Progenitor cell of endocrine pancreas (in vitro differentiated cells): ENCODE results near the gene NOL12. TPM values are rescaled to one million over a fixed set of nuclear protein-coding genes. Genes with fewer than 3 reads are reported as not detected.

Experiments used
- DNase-seq: peaks from one replicate; pipeline ENCODE4 v3.0.0; 2021; ENCODE audit warnings: low spot score; ENCODE audit not compliant: unreplicated experiment
- H3K27ac Mint-ChIP-seq: 2 replicates; pipeline ENCODE4 v1.8.0; 2021; ENCODE audit warnings: mild to moderate bottlenecking, moderate library complexity, mixed read lengths
- H3K27me3 Mint-ChIP-seq: 2 replicates; pipeline ENCODE4 v1.8.0; 2021; ENCODE audit warnings: mixed read lengths
- H3K36me3 Mint-ChIP-seq: 2 replicates; pipeline ENCODE4 v1.8.0; 2022; ENCODE audit warnings: mixed read lengths; ENCODE audit not compliant: insufficient read depth
- H3K4me1 Mint-ChIP-seq: 2 replicates; pipeline ENCODE4 v1.8.0; 2021; ENCODE audit warnings: low read depth, mixed read lengths
- H3K4me3 Mint-ChIP-seq: 2 replicates; pipeline ENCODE4 v1.8.0; 2021; ENCODE audit warnings: low read depth, mild to moderate bottlenecking, moderate library complexity, mixed read lengths
- H3K9me3 Mint-ChIP-seq: 2 replicates; pipeline ENCODE4 v1.8.0; 2021; ENCODE audit warnings: low read depth, mixed read lengths
- total RNA-seq: library from RNA; stranded (reverse); gene quantifications from 2 replicates; pipeline ENCODE4 v1.2.1, GENCODE V29; 2021
- TF ChIP-seq, protein P1 (sequence below): fragments of 200-600 bp; sonication (generic); IDR thresholded peaks from one replicate; pipeline ENCODE4 v1.5.0; 2021; ENCODE audit warnings: antibody characterized with exemption, mild to moderate bottlenecking; ENCODE audit not compliant: unreplicated experiment

Gene NOL12
- total RNA-seq, 1 donor from 2014 or later, result 17.1 TPM

DNA sequence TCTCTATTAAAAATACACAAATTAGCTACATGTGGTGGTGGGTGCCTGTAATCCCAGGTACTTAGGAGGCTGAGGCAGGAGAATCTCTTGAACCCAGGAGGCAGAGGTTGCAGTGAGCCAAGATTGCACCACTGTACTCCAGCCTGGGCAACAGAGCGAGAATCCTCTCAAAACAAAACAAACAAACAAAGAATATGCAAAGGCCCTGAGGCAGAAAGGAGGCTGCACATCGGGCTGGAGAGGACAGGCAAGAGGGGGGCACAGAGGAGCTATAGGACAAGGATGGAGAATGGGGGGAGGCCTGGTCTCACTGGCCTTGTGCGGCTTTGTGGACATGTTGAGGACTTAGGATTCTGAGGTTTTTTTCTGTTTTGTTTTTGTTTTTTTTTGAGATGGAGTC lies 19.1 kb downstream of the NOL12 start:
- H3K27ac Mint-ChIP-seq, result no peak overlapping the region
- no peaks in the 10 kb centered on the region for H3K27me3 Mint-ChIP-seq
- no peak for DNase-seq
- H3K4me3 Mint-ChIP-seq, result no peak overlapping the region
- TF ChIP-seq, protein P1, sequence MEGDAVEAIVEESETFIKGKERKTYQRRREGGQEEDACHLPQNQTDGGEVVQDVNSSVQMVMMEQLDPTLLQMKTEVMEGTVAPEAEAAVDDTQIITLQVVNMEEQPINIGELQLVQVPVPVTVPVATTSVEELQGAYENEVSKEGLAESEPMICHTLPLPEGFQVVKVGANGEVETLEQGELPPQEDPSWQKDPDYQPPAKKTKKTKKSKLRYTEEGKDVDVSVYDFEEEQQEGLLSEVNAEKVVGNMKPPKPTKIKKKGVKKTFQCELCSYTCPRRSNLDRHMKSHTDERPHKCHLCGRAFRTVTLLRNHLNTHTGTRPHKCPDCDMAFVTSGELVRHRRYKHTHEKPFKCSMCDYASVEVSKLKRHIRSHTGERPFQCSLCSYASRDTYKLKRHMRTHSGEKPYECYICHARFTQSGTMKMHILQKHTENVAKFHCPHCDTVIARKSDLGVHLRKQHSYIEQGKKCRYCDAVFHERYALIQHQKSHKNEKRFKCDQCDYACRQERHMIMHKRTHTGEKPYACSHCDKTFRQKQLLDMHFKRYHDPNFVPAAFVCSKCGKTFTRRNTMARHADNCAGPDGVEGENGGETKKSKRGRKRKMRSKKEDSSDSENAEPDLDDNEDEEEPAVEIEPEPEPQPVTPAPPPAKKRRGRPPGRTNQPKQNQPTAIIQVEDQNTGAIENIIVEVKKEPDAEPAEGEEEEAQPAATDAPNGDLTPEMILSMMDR, result no peak
- H3K4me1 Mint-ChIP-seq, result no peaks in the 10 kb centered on the region
- H3K36me3 Mint-ChIP-seq, result peaks cover 31% of the 10 kb centered on the region
- H3K9me3 Mint-ChIP-seq, result no peaks in the 10 kb centered on the region

DNA sequence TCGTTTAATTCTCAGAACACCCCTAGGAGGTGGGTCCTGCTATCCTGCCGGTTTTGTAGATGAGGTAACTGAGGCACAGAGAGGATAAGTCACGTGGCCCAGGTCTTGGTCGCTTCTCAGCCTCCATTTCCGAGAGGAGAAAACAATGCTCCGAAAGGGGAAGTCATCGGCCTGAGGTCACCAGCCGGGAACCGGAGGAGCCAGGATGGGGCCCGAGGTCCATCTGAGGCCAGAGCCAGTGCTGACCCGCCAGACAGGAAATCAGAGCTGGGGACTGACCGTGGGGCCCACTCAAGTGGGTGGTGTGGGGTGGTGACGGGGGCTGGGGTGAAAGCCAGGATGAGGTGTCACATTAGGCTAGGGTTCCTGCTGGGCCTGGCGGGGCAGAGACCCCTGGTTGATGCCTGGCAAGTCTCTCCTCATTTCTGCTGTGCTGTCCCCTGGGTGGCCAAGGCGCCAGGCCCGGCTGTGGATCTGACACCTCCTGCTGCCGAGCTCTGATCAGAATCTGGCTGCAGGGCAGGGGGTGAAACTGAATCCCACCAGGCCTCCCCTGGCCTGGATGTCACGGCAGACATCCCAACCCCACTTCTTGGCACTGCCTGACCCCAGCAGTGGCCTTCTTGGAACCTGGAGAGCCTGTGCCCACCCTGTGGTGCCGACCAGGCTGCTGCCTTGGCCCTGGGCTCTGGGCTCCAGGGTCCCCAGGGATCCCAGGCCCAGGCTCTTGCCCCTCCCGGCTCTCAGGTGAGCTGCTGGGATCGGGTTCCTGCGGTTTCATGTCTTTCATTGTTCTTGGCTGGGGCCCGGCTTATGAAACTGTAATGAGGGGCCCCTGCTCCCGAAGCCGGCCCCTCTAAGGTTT lies 22.7 kb downstream of the NOL12 start:
- no peaks in the 10 kb centered on the region for H3K4me1 Mint-ChIP-seq
- H3K9me3 Mint-ChIP-seq, result no peaks in the 10 kb centered on the region
- no peaks in the 10 kb centered on the region for H3K27me3 Mint-ChIP-seq
- TF ChIP-seq, protein P1, result no peak
- no peak overlapping the region for H3K27ac Mint-ChIP-seq
- H3K4me3 Mint-ChIP-seq, result no peak overlapping the region
- DNase-seq, result no peak
- peaks cover 19% of the 10 kb centered on the region for H3K36me3 Mint-ChIP-seq

DNA sequence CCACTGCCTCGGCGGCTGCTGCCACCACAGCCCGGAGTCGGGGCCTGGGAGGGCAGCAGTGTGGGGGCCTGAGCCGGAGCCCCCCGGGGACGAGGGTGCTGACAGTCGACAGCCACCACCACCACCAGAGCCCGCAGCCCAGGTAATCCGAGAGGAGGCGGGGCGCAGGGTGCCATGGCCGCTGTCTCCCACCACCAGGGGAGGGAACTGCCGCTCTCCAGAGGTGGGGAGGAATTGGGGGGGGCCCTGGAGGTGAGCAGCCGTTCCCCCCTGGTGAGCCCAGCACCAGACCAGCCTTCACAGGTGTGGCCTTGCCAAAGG lies 23.3 kb downstream of the NOL12 start:
- Mint-ChIP-seq H3K9me3 (no peaks in the 10 kb centered on the region), H3K36me3 (peaks cover 15% of the 10 kb centered on the region)
- TF ChIP-seq, protein P1, result no peak

DNA sequence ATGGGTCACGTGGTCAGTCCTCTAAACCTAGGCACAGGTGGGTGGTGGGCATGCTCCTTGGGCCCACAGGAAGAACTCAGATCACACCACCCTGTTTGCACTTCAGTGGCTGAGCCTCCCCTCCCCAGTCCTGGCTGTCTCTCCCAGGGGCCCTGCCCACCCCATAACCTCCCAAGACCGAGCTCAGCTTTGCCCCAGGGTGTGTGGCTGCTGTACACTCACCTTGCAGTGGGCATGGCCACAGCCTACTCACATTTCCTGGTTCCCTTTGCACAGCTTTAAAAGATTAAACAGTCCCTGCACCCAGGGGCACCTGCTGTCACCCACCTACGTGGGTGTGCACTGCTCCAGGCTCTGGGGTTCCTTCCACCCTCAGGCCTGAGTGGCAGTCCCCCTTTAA lies 24.5 kb downstream of the NOL12 start:
- H3K27me3 Mint-ChIP-seq, result no peaks in the 10 kb centered on the region
- TF ChIP-seq, protein P1, result no peak

More for the DNA sequence above, 23.3 kb downstream of the NOL12 start:
- Mint-ChIP-seq H3K4me1 (no peaks in the 10 kb centered on the region), H3K4me3 (no peak overlapping the region), H3K27ac (no peak overlapping the region), H3K27me3 (no peaks in the 10 kb centered on the region)
- DNase-seq, result no peak

DNA sequence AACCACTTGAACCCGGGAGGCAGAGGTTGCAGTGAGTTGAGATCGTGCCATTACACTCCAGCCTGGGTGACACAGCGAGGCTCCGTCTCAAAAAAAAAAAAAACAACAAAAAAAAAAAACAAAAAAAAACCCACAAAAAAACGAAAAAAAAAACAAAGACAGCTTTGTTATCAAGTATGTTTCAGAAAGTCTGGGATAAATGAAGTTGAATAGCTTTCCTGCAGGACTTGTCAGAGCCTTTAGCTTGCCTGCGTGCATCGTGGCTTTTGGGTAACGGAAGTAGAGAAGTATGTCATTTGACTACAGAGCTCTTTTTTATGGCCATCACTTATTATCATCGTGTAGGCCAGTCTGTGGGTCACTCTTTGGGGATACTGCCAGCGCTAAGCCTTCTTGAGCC lies 25.3 kb downstream of the NOL12 start:
- no peak for DNase-seq
- Mint-ChIP-seq H3K27ac (no peak overlapping the region), H3K36me3 (peaks cover 8% of the 10 kb centered on the region), H3K4me1 (no peaks in the 10 kb centered on the region), H3K27me3 (no peaks in the 10 kb centered on the region), H3K4me3 (no peak overlapping the region), H3K9me3 (no peaks in the 10 kb centered on the region)
- TF ChIP-seq, protein P1, result no peak

More for the DNA sequence above, 24.5 kb downstream of the NOL12 start:
- DNase-seq, result no peak
- no peak overlapping the region for H3K4me3 Mint-ChIP-seq
- no peak overlapping the region for H3K27ac Mint-ChIP-seq
- H3K4me1 Mint-ChIP-seq, result no peaks in the 10 kb centered on the region
- H3K36me3 Mint-ChIP-seq, result peaks cover 12% of the 10 kb centered on the region
- no peaks in the 10 kb centered on the region for H3K9me3 Mint-ChIP-seq
